Caco-2 (cell line): Measurements from ENCODE around the gene CDKL4. TPM values are rescaled to one million over a fixed set of nuclear protein-coding genes. Genes with fewer than 3 reads are reported as not detected.

ENCODE experiments used
- BruUV-seq: library from RNA; stranded (reverse); fragments of 400-500 nt; replicated peaks from 2 replicates; lab custom pipeline; 2021; lab: Mats Ljungman, UMichigan
- CTCF ChIA-PET: fragments of 300-600 bp; sonication (Branson Sonifier 250); formaldehyde crosslinking; loops from one replicate; lab custom pipeline; 2022; ENCODE audit warnings: antibody characterized with exemption; lab: Charles Lee
- POLR2A ChIA-PET: fragments of 300-600 bp; sonication (Branson Sonifier 250); formaldehyde crosslinking; loops from one replicate; lab custom pipeline; 2022; ENCODE audit warnings: antibody characterized with exemption; lab: Charles Lee
- DNase-seq, 2 experiments: peaks; one replicate each; pipeline versions ENCODE4 v3.0.0 to v3.0.0-alpha.2; 2020 to 2022
- H3K27me3 ChIP-seq: replicated peaks from 2 replicates; pipeline ENCODE4 v1.6.0; 2011; ENCODE audit warnings: low read length; ENCODE audit not compliant: control insufficient read depth, insufficient read depth
- H3K36me3 ChIP-seq: 2 replicates; pipeline ENCODE4 v1.5.1; 2011; ENCODE audit warnings: low read length; ENCODE audit not compliant: control insufficient read depth, insufficient read depth
- H3K4me1 ChIP-seq: fragments of 250-450 bp; sonication (Bioruptor Pico); 2 replicates; pipeline ENCODE4 v1.5.1; 2020; ENCODE audit warnings: mild to moderate bottlenecking
- H3K4me3 ChIP-seq: 2 replicates; pipeline ENCODE4 v1.5.1; 2011; ENCODE audit warnings: low read depth, mild to moderate bottlenecking, control low read depth, low read length
- H3K9me3 ChIP-seq: fragments of 250-450 bp; sonication (Bioruptor Pico); 2 replicates; pipeline ENCODE4 v1.5.1; 2020; ENCODE audit warnings: mild to moderate bottlenecking, moderate library complexity
- H3K27ac Mint-ChIP-seq: one replicate; pipeline ENCODE4 v1.8.0; 2022; ENCODE audit warnings: mixed read lengths; ENCODE audit not compliant: unreplicated experiment
- H3K27me3 Mint-ChIP-seq: one replicate; pipeline ENCODE4 v1.8.0; 2022; ENCODE audit warnings: mixed read lengths; ENCODE audit not compliant: insufficient read depth, unreplicated experiment
- H3K36me3 Mint-ChIP-seq: one replicate; pipeline ENCODE4 v1.8.0; 2022; ENCODE audit warnings: mild to moderate bottlenecking, mixed read lengths; ENCODE audit not compliant: insufficient read depth, unreplicated experiment
- H3K4me1 Mint-ChIP-seq: one replicate; pipeline ENCODE4 v1.8.0; 2022; ENCODE audit warnings: low read depth, mixed read lengths; ENCODE audit not compliant: unreplicated experiment
- H3K4me3 Mint-ChIP-seq: one replicate; pipeline ENCODE4 v1.8.0; 2022; ENCODE audit warnings: mild to moderate bottlenecking, moderate library complexity, mixed read lengths; ENCODE audit not compliant: unreplicated experiment
- H3K9me3 Mint-ChIP-seq: one replicate; pipeline ENCODE4 v1.8.0; 2022; ENCODE audit warnings: mixed read lengths; ENCODE audit not compliant: unreplicated experiment
- CTCF ChIP-seq, 2 experiments: fragments of 200-600 bp in 1 of 2; IDR thresholded peaks; 1 replicate in 1 of 2; 2 replicates in 1 of 2; pipeline versions ENCODE4 v1.5.1 to v1.8.0; 2011 to 2022; ENCODE audit warnings: antibody characterized with exemption in 1 of 2, control low read depth in 1 of 2, inconsistent platforms in 1 of 2, low read depth in 1 of 2, low read length in 1 of 2, mild to moderate bottlenecking in 1 of 2, moderate library complexity in 1 of 2; ENCODE audit not compliant: insufficient read depth in 1 of 2, severe bottlenecking in 1 of 2, unreplicated experiment in 1 of 2
- intact Hi-C: fragments of 100-400 bp; cut with micrococcal nuclease; formaldehyde crosslinking; loops from one replicate; pipeline ENCODE4 v1.10.0; 2022; ENCODE audit not compliant: unreplicated experiment
- total RNA-seq: library from RNA; stranded (reverse); gene quantifications from 2 replicates; pipeline ENCODE4 v1.2.3, GENCODE V29; 2022

CDKL4 gene
- total RNA-seq, 1 experiment from 2014 or later, result 1.4 TPM

- H3K9me3 Mint-ChIP-seq, result no peaks in the 10 kb centered on the region
- no peaks in the 10 kb centered on the region for H3K36me3 ChIP-seq
- H3K27ac Mint-ChIP-seq, result no peak overlapping the region
- no peaks in the 10 kb centered on the region for H3K27me3 ChIP-seq
- H3K27me3 Mint-ChIP-seq, result no peaks in the 10 kb centered on the region
- no peak for TF ChIP-seq CTCF (IDR thresholded peaks at IDR 0.05; ENCODE audit: insufficient read depth in 1 of 2, low read depth in 1 of 2, low read length in 1 of 2, severe bottlenecking in 1 of 2, unreplicated experiment in 1 of 2)
- no peak overlapping the region for H3K4me3 ChIP-seq
- DNase-seq, result no peak
- no peak overlapping the region for H3K4me3 Mint-ChIP-seq
- no peaks in the 10 kb centered on the region for H3K36me3 Mint-ChIP-seq
- BruUV-seq, result no TSS peak
- H3K4me1 ChIP-seq, result peaks cover 23% of the 10 kb centered on the region
- ChIA-PET POLR2A (no interaction called here), CTCF (no interaction called here)
- no peaks in the 10 kb centered on the region for H3K9me3 ChIP-seq
- intact Hi-C loops, result no loop called here
- H3K4me1 Mint-ChIP-seq, result peaks cover 17% of the 10 kb centered on the region
These were observed 107.0 kb downstream of the CDKL4 start for GRCh38 chr2:39136799-39137198.

DNA sequence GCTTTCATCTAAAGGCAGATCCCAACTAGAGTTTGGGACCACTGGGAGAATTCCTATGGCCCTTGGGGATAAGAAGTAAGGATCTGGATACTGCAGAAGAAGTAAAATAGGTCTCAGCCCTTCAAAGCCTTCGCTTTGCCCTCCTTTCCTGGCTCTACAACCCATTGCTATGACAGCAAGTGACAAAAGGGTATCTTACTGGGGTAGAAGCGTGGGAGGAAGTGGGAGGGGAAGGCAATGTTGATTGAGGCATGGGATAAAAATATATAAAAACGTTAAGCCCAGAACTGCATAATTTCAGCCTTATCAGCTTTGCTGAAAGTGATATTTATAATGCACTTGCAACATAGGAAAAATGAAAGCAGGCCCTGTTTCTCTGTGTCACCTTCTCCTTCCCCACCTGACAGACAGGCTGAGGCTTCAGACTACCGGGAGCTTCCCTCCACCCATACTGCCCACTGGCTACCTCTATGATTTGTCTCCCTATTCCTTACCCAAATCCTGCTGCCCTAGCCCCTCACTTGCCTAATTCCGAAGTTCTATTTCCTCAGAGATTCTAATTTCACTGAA is 108.0 kb downstream of the CDKL4 start:
- no peaks in the 10 kb centered on the region for H3K9me3 Mint-ChIP-seq
- no peaks in the 10 kb centered on the region for H3K9me3 ChIP-seq
- BruUV-seq, result no TSS peak
- no peaks in the 10 kb centered on the region for H3K27me3 ChIP-seq
- no peak overlapping the region for H3K4me3 ChIP-seq
- H3K27me3 Mint-ChIP-seq, result no peaks in the 10 kb centered on the region
- H3K36me3 ChIP-seq, result no peaks in the 10 kb centered on the region
- ChIA-PET POLR2A (no interaction called here), CTCF (no interaction called here)
- peaks cover 17% of the 10 kb centered on the region for H3K4me1 Mint-ChIP-seq
- H3K4me1 ChIP-seq, result peaks cover 23% of the 10 kb centered on the region
- no peak overlapping the region for H3K4me3 Mint-ChIP-seq
- no peak overlapping the region for H3K27ac Mint-ChIP-seq
- no peak for TF ChIP-seq CTCF (IDR thresholded peaks at IDR 0.05; ENCODE audit: insufficient read depth in 1 of 2, low read depth in 1 of 2, low read length in 1 of 2, severe bottlenecking in 1 of 2, unreplicated experiment in 1 of 2)
- no peak for DNase-seq
- H3K36me3 Mint-ChIP-seq, result no peaks in the 10 kb centered on the region
- intact Hi-C loops, result no loop called here

- intact Hi-C loops, result no loop called here
- Histone ChIP-seq H3K36me3 (no peaks in the 10 kb centered on the region), H3K4me3 (no peak overlapping the region), H3K9me3 (no peaks in the 10 kb centered on the region), H3K4me1 (peaks cover 4% of the 10 kb centered on the region; the same call in 1 of the 2 replicates), H3K27me3 (no peaks in the 10 kb centered on the region)
- Mint-ChIP-seq H3K4me3 (no peak overlapping the region), H3K4me1 (peaks cover 6% of the 10 kb centered on the region), H3K36me3 (no peaks in the 10 kb centered on the region), H3K9me3 (no peaks in the 10 kb centered on the region), H3K27me3 (no peaks in the 10 kb centered on the region), H3K27ac (no peak overlapping the region)
- BruUV-seq, result no TSS peak
- no peak for TF ChIP-seq CTCF (IDR thresholded peaks at IDR 0.05; ENCODE audit: insufficient read depth in 1 of 2, low read depth in 1 of 2, low read length in 1 of 2, severe bottlenecking in 1 of 2, unreplicated experiment in 1 of 2)
- ChIA-PET POLR2A (no interaction called here), CTCF (no interaction called here)
- no peak for DNase-seq
These were observed 110.4 kb downstream of the CDKL4 start for GRCh38 chr2:39133215-39133851.
